Endothelial cell of umbilical vein (primary cell): Measurements from ENCODE around the gene MYL3. TPM values are rescaled to one million over a fixed set of nuclear protein-coding genes. Genes with fewer than 3 reads are reported as not detected.
A peak's percentile ranks its signal among the peaks of the same experiment; 100 is the strongest.

Experiments used
- BruUV-seq: library from RNA; stranded (reverse); fragments of 400-500 nt; replicated peaks from 2 replicates; lab custom pipeline; 2021; lab: Mats Ljungman, UMichigan
- CTCF ChIA-PET: fragments of 300-600, 350-600 bp; sonication (Branson Sonifier 250); formaldehyde crosslinking; loops from one replicate; lab custom pipeline; 2021; ENCODE audit warnings: antibody characterized with exemption, inconsistent platforms; lab: Charles Lee
- POLR2A ChIA-PET: fragments of 300-600, 350-600 bp; sonication (Branson Sonifier 250); formaldehyde crosslinking; loops from one replicate; lab custom pipeline; 2021; ENCODE audit warnings: antibody characterized with exemption, inconsistent platforms; lab: Charles Lee
- DNase-seq: peaks from one replicate; pipeline ENCODE4 v3.0.0-alpha.2; 2011; ENCODE audit warnings: low read depth, low spot score
- FAIRE-seq: peaks from 2 replicates; lab custom pipeline; 2011; peaks lifted over from hg19 to GRCh38; lab: Jason Lieb, UNC
- H2AFZ ChIP-seq: 2 replicates; pipeline ENCODE4 v1.6.0; 2012; ENCODE audit warnings: low read depth, low read length, control low read depth, inconsistent platforms
- H3K27ac ChIP-seq: 2 replicates; pipeline ENCODE4 v1.5.1; 2011; ENCODE audit warnings: low read depth, mild to moderate bottlenecking, control low read depth, low read length, moderate library complexity; ENCODE audit not compliant: insufficient read depth
- H3K27me3 ChIP-seq, 2 experiments: 2 replicates each; pipeline versions ENCODE4 v1.6.0 to v1.6.1; 2011; ENCODE audit warnings: low read length in 2 of 2, mixed read lengths in 1 of 2; ENCODE audit not compliant: control insufficient read depth in 2 of 2, insufficient read depth in 2 of 2
- H3K36me3 ChIP-seq, 2 experiments: 2 replicates in 1 of 2; 3 replicates in 1 of 2; pipeline ENCODE4 v1.5.1; 2011; ENCODE audit warnings: low read length in 2 of 2, mild to moderate bottlenecking in 1 of 2, moderate library complexity in 1 of 2; ENCODE audit not compliant: control insufficient read depth in 2 of 2, insufficient read depth in 2 of 2; ENCODE audit errors: extremely low read depth in 1 of 2
- H3K4me1 ChIP-seq: 3 replicates; pipeline ENCODE4 v1.5.1; 2011; ENCODE audit warnings: mild to moderate bottlenecking, low read length; ENCODE audit not compliant: control insufficient read depth, insufficient read depth; ENCODE audit errors: extremely low read depth
- H3K4me2 ChIP-seq: 2 replicates; pipeline ENCODE4 v1.6.1; 2011; ENCODE audit warnings: low read length, control low read depth, mixed read lengths; ENCODE audit not compliant: insufficient read depth
- H3K4me3 ChIP-seq, 3 experiments: fragments of 200-600 bp in 1 of 3; sonication (generic), shearing (Covaris generic) in 1 of 3; replicated peaks in 1 of 3; 2 replicates each; pipeline ENCODE4 v1.5.1; 2011 to 2016; ENCODE audit warnings: control low read depth in 3 of 3, low read length in 3 of 3, mild to moderate bottlenecking in 2 of 3, inconsistent platforms in 1 of 3, low read depth in 1 of 3, moderate library complexity in 1 of 3; ENCODE audit not compliant: insufficient read depth in 1 of 3
- H3K79me2 ChIP-seq: 2 replicates; pipeline ENCODE4 v1.6.0; 2012; ENCODE audit warnings: low read length, inconsistent platforms; ENCODE audit not compliant: control insufficient read depth, insufficient read depth
- H3K9ac ChIP-seq: replicated peaks from 2 replicates; pipeline ENCODE3; 2011; ENCODE audit warnings: low read length, control low read depth; ENCODE audit not compliant: insufficient read depth; ENCODE audit errors: extremely low read depth
- H3K9me1 ChIP-seq: replicated peaks from 3 replicates; pipeline ENCODE4 v1.6.0; 2011; ENCODE audit warnings: mild to moderate bottlenecking, low read length; ENCODE audit not compliant: control insufficient read depth, insufficient read depth; ENCODE audit errors: extremely low read depth
- H3K9me3 ChIP-seq: replicated peaks from 2 replicates; pipeline ENCODE4 v1.5.1; 2012; ENCODE audit warnings: low read length, inconsistent platforms; ENCODE audit not compliant: control insufficient read depth, insufficient read depth
- H4K20me1 ChIP-seq: replicated peaks from 2 replicates; pipeline ENCODE3; 2011; ENCODE audit warnings: mild to moderate bottlenecking, low read length; ENCODE audit not compliant: control insufficient read depth, insufficient read depth; ENCODE audit errors: extremely low read depth
- EZH2 ChIP-seq: IDR thresholded peaks from 2 replicates; pipeline ENCODE4 v1.6.1; 2012; ENCODE audit warnings: borderline replicate concordance, low read depth, mild to moderate bottlenecking, moderate library complexity, low read length, inconsistent platforms; ENCODE audit not compliant: severe bottlenecking
- FOS ChIP-seq: IDR thresholded peaks from 2 replicates; pipeline ENCODE4 v1.6.1; 2011; ENCODE audit warnings: mild to moderate bottlenecking, low read length, moderate library complexity, borderline replicate concordance; ENCODE audit not compliant: insufficient read depth
- GATA2 ChIP-seq: IDR thresholded peaks from 2 replicates; pipeline ENCODE4 v1.7.0; 2011; ENCODE audit warnings: low read depth, mild to moderate bottlenecking, moderate library complexity, mixed read lengths, low read length; ENCODE audit not compliant: insufficient read length, insufficient read depth
- JUN ChIP-seq: IDR thresholded peaks from 2 replicates; pipeline ENCODE4 v1.6.1; 2011; ENCODE audit warnings: borderline replicate concordance, low read depth; ENCODE audit not compliant: insufficient read length, insufficient read depth
- MYC ChIP-seq: IDR thresholded peaks from one replicate; pipeline ENCODE4 v1.6.1; 2011; ENCODE audit warnings: mild to moderate bottlenecking, low read depth, low read length
- POLR2A ChIP-seq: IDR thresholded peaks from 2 replicates; pipeline ENCODE4 v1.6.1; 2012; ENCODE audit warnings: low read depth, mild to moderate bottlenecking, control low read depth, low read length
- POLR2AphosphoS5 ChIP-seq: IDR thresholded peaks from 2 replicates; pipeline ENCODE4 v1.6.1; 2012; ENCODE audit warnings: low read depth, mild to moderate bottlenecking, control low read depth, low read length, moderate library complexity; ENCODE audit not compliant: insufficient read depth
- dilution Hi-C: fragments of 300-500 bp; cut with MboI; formaldehyde crosslinking; loops from one replicate; pipeline ENCODE4 v1.15.0; 2019; ENCODE audit warnings: low sequenced_read_pairs; ENCODE audit not compliant: extremely low pct_ligation_motif_present
- intact Hi-C: fragments of 100-400 bp; cut with micrococcal nuclease; formaldehyde crosslinking; loops from one replicate; pipeline ENCODE4 v1.10.0; 2022
- polyA plus RNA-seq, 4 experiments: library from polyadenylated mRNA; depleted of rRNA in 3 of 4; stranded (reverse) in 3 of 4; unstranded in 1 of 4; fragments of >200 nt; gene quantifications; 2 replicates each; pipeline versions ENCODE4 v1.2.1 to v1.2.3, GENCODE V29; 2011 to 2012; ENCODE audit warnings: missing spikeins in 1 of 4
- total RNA-seq: library from RNA; stranded (reverse); gene quantifications from 2 replicates; pipeline ENCODE4 v1.2.3, GENCODE V29; 2021
- TF ChIP-seq, protein P1 (sequence below): IDR thresholded peaks from 2 replicates; pipeline ENCODE4 v1.6.1; 2011; ENCODE audit not compliant: insufficient read depth, insufficient read length
- TF ChIP-seq, protein P2 (sequence below), 2 donors: IDR thresholded peaks; 1 replicate in 1 of 2; 2 replicates in 1 of 2; pipeline ENCODE4 v1.5.1; 2011; ENCODE audit warnings: low read length in 2 of 2, mild to moderate bottlenecking in 2 of 2, moderate library complexity in 2 of 2, control low read depth in 1 of 2, inconsistent platforms in 1 of 2, low read depth in 1 of 2; ENCODE audit not compliant: insufficient read depth in 1 of 2; ENCODE audit errors: extremely low read depth in 1 of 2

Gene MYL3
- total and polyA plus RNA-seq, 2 donors (not counting 3 experiments of a cell fraction or from before 2014, with no cell fraction given) = not detected

DNA sequence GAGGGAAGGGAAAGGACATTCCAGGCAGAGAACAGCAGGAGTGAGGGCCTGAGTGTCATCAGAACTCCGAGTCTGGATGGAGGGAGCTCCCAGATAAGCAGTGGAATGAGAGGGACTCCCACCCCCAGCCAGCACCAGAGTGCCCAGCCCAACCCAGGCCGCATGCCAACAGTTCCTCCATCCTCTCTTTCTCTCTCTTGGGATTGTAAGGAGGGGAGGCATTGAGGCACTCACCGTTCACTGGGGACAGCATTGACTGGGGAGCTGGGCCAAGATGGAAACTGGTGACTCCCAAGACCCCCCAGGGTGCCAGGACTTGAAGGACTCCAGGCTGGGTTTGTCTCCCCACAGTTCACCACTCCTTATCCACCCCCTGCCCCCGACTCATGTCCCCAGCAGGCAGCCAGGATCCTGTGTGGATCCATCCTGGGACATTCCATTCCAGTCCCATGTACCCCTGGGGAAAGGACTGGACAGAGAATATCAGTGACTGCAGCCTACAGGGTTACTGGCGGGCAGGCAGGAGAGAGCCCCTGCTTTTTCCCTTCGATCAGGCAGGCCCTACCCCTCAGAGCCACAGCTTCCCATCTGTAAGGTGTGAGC lies 30.0 kb upstream of the MYL3 start:
- H3K27ac ChIP-seq = no peak overlapping the region
- POLR2A ChIA-PET = no interaction called here
- CTCF ChIA-PET = interaction anchor here (1.0 to 4.4 kb wide), 7 partner anchors 8 to 229 kb away, joined by 3 to 31 read pairs (median 5); partner anchors contain the start of gene PTH1R
- no peak overlapping the region for H3K9ac ChIP-seq
- no peaks in the 10 kb centered on the region for H3K36me3 ChIP-seq
- intact Hi-C loops (loop anchor here (10.0 kb wide), 1 partner anchor 408 kb away; no protein-coding TSS in a partner anchor), dilution Hi-C loops (no loop called here)
- TF ChIP-seq FOS = no peak
- TF ChIP-seq, protein P1, sequence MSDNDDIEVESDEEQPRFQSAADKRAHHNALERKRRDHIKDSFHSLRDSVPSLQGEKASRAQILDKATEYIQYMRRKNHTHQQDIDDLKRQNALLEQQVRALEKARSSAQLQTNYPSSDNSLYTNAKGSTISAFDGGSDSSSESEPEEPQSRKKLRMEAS = no peak
- no peak for TF ChIP-seq EZH2
- TF ChIP-seq, protein P2, sequence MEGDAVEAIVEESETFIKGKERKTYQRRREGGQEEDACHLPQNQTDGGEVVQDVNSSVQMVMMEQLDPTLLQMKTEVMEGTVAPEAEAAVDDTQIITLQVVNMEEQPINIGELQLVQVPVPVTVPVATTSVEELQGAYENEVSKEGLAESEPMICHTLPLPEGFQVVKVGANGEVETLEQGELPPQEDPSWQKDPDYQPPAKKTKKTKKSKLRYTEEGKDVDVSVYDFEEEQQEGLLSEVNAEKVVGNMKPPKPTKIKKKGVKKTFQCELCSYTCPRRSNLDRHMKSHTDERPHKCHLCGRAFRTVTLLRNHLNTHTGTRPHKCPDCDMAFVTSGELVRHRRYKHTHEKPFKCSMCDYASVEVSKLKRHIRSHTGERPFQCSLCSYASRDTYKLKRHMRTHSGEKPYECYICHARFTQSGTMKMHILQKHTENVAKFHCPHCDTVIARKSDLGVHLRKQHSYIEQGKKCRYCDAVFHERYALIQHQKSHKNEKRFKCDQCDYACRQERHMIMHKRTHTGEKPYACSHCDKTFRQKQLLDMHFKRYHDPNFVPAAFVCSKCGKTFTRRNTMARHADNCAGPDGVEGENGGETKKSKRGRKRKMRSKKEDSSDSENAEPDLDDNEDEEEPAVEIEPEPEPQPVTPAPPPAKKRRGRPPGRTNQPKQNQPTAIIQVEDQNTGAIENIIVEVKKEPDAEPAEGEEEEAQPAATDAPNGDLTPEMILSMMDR (IDR thresholded peaks at IDR 0.05; ENCODE audit: extremely low read depth in 1 of 2, insufficient read depth in 1 of 2, low read depth in 1 of 2, low read length in 2 of 2) = no peak
- no peak for TF ChIP-seq JUN
- TF ChIP-seq POLR2A = no peak
- no peak for TF ChIP-seq MYC
- no peak for TF ChIP-seq POLR2AphosphoS5
- no peak for TF ChIP-seq GATA2
- BruUV-seq = no TSS peak
- H4K20me1 ChIP-seq = no peaks in the 10 kb centered on the region
- no peak overlapping the region for H3K4me2 ChIP-seq
- H3K4me3 ChIP-seq = no peak overlapping the region
- no peaks in the 10 kb centered on the region for H3K9me1 ChIP-seq
- peak overlapping the region; percentile 15 for H2AFZ ChIP-seq
- no peaks in the 10 kb centered on the region for H3K9me3 ChIP-seq
- H3K27me3 ChIP-seq = no peaks in the 10 kb centered on the region
- H3K4me1 ChIP-seq = peaks cover 6% of the 10 kb centered on the region
- DNase-seq (no peak), FAIRE-seq (no peak)
- H3K79me2 ChIP-seq = no peaks in the 10 kb centered on the region
